Measurements from ENCODE around the gene CRIM1.

DNA sequence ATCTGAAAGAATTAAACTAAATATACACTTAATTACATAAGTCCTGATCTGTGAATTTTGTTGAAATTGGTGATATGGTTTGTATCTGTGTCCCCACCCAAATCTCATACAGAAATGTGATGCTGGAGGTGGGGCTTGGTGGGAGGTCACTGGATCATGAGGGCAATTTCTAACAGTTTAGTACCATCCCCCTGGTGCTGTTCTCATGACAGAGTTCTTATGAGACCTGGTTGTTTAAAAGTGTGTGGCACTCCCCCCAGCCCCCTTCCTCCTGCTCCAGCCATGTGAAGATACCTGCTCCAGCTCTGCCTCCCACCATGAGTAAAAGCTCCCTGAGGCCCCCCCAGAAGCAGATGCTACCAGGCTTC is 223.7 kb downstream of the CRIM1 start:
- no peak for TF ChIP-seq CTCF (conservative IDR thresholded peaks at IDR 0.05; ENCODE audit: low read depth, low read length)
- no peak for TF ChIP-seq EZH2 (IDR thresholded peaks at IDR 0.05; ENCODE audit: borderline replicate concordance, low read depth, low read length, poor library complexity, severe bottlenecking)

Measured in A673 (cell line).